Measurements from ENCODE around the gene C9orf153. TPM values are rescaled to one million over a fixed set of nuclear protein-coding genes. Genes with fewer than 3 reads are reported as not detected.

C9orf153 gene
- total and polyA plus RNA-seq, 2 of the 13 experiments (the other 11 are each of a cell fraction or from before 2014, with no cell fraction given) = 0.17 to 0.44 TPM

DNA sequence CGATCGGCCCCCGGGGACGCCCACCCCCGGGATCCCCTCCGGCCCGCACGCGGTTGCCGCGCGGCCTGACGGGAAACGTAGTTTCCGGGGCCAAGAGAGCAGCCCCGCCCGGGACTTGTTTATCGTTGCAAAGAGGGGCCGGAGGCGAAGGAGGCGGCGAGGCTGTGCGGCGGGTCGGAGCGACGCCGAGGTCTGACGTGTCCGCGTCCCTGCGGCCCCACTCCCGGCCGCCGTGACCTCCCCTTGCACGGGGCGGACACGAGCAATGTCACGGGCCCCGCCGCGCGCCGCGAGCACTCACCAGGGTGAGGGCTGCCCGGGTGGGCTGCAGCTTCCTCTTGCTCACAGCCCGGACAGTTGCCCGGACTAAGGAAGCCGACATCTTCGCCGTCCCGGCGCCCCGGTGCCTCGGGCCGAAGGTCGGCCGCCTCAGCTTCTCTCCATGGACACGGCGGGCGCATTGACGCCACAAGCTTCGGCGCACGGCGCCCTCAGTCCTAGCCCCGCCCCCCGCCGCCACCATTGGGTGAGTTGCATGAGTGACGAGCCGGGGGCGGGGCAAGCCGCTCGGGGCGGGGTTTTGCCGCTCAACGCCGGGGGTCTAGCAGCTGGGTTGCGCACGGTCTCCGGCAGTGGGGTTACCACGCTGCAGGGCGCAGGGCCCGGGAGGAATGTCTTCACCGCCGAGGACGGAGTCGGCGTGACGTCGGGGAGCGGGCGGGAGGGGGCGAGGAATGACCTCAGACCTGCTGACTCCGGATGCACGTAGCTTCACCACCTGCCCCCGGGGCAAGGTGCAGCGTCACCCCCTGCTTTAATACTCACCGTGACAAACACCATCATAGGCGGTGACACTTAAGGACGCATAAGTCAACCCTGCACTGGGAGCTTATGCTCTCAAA, 22.9 kb upstream of the C9orf153 start, which contains the start of gene ISCA1 (continued):
- peak; percentile 71; the same call in 1 of the 2 replicates for TF ChIP-seq ZNF142 (CRISPR knock-in tag; IDR thresholded peaks at IDR 0.05)
- peak; percentile 24 for TF ChIP-seq MED8 (CRISPR knock-in tag; IDR thresholded peaks at IDR 0.05; ENCODE audit: insufficient replicate concordance)
- TF ChIP-seq, protein P1, sequence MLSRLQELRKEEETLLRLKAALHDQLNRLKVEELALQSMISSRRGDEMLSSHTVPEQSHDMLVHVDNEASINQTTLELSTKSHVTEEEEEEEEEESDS (CRISPR knock-in tag; IDR thresholded peaks at IDR 0.05; ENCODE audit: borderline replicate concordance) = no peak
- peak; percentile 89 for TF ChIP-seq AGO2 (optimal IDR thresholded peaks at IDR 0.05; ENCODE audit: low read depth, low read length)
- 0 out of 2 replicates have a peak, but pooled peaks have one; percentile 30 for TF ChIP-seq HNRNPL (IDR thresholded peaks at IDR 0.05; ENCODE audit: low read depth, low read length)
- TF ChIP-seq NFKB2 (CRISPR knock-in tag; IDR thresholded peaks at IDR 0.05; ENCODE audit: borderline replicate concordance) = peak; percentile 5; the same call in 1 of the 2 replicates
- TF ChIP-seq, protein P2, sequence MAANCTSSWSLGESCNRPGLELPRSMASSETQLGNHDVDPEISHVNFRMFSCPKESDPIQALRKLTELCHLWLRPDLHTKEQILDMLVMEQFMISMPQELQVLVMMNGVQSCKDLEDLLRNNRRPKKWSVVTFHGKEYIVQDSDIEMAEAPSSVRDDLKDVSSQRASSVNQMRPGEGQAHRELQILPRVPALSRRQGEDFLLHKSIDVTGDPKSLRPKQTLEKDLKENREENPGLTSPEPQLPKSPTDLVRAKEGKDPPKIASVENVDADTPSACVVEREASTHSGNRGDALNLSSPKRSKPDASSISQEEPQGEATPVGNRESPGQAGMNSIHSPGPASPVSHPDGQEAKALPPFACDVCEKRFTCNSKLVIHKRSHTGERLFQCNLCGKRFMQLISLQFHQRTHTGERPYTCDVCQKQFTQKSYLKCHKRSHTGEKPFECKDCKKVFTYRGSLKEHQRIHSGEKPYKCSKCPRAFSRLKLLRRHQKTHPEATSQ (CRISPR knock-in tag; IDR thresholded peaks at IDR 0.05; ENCODE audit: borderline replicate concordance) = no peak
- peak; percentile 32 to 45; a peak in 1 of 4 replicates for TF ChIP-seq KLF16 (CRISPR knock-in tag; IDR thresholded peaks at IDR 0.05)
- TF ChIP-seq ZNF687 (CRISPR knock-in tag; IDR thresholded peaks at IDR 0.05) = peak; percentile 92
- peak; percentile 55; the same call in 1 of the 2 replicates for TF ChIP-seq SMAD3 (CRISPR knock-in tag; IDR thresholded peaks at IDR 0.05)
- TF ChIP-seq ZFY (CRISPR knock-in tag; IDR thresholded peaks at IDR 0.05) = peak; percentile 93
- TF ChIP-seq BCL3 (CRISPR knock-in tag; IDR thresholded peaks at IDR 0.05) = peak; percentile 85
- peak; percentile 61 for TF ChIP-seq HNRNPLL (IDR thresholded peaks at IDR 0.05; ENCODE audit: low read depth, low read length, poor library complexity, severe bottlenecking)
